Measurements from ENCODE around the gene MACROD2.

The MACROD2 gene

DNA sequence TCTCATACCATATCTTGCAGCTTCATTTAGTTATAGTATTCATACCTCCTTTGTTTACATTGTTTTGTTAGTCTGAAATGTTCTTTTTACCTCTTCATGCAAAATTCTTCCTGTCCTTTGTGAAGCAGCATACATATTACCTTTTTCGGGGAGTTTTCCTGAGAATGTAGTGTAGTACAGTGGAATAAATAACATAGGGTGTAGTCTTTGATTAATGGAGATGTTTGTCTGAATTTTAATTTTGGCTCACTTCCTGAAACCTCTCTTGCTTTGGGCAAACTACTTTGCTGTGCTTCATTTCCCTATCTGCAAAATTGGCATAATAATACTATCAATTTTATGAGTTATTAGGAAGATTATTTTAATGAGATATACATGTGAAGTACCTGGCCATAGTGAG, 5.6 kb downstream of the MACROD2 start:
- no peak overlapping the region for H3K4me3 ChIP-seq (replicated peaks; ENCODE audit: low read depth, low read length)

DNA sequence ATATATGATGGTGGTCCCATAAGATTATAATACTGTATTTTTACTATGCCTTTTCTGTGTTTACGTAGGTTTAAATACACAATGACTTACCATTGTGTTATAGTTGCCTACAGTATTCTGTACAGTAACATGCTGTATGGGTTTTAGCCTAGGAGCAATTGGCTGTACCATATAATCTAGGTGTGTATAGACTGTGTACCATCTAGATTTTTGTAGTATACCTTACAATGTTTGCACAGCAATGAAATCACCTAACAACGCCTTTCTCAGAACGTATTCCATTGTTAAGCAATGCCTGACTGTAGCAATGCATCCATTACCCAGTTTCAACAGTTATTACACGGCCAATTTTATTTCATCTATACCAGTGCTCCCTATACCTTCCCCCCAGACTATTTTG, 10.7 kb downstream of the MACROD2 start:
- H3K27me3 ChIP-seq (replicated peaks; ENCODE audit: control insufficient read depth, insufficient read depth, low read length) = no peaks in the 10 kb centered on the region
- TF ChIP-seq, protein P1, sequence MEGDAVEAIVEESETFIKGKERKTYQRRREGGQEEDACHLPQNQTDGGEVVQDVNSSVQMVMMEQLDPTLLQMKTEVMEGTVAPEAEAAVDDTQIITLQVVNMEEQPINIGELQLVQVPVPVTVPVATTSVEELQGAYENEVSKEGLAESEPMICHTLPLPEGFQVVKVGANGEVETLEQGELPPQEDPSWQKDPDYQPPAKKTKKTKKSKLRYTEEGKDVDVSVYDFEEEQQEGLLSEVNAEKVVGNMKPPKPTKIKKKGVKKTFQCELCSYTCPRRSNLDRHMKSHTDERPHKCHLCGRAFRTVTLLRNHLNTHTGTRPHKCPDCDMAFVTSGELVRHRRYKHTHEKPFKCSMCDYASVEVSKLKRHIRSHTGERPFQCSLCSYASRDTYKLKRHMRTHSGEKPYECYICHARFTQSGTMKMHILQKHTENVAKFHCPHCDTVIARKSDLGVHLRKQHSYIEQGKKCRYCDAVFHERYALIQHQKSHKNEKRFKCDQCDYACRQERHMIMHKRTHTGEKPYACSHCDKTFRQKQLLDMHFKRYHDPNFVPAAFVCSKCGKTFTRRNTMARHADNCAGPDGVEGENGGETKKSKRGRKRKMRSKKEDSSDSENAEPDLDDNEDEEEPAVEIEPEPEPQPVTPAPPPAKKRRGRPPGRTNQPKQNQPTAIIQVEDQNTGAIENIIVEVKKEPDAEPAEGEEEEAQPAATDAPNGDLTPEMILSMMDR (IDR thresholded peaks at IDR 0.05; ENCODE audit: insufficient read depth, low read length, poor library complexity, severe bottlenecking) = no peak
- no peaks in the 10 kb centered on the region for H3K36me3 ChIP-seq (ENCODE audit: control insufficient read depth, insufficient read depth, low read length)
- H3K4me3 ChIP-seq (replicated peaks; ENCODE audit: low read depth, low read length) = no peak overlapping the region
- DNase-seq (ENCODE audit: extremely low read depth, insufficient read length) = no peak

More for the DNA sequence above, 5.6 kb downstream of the MACROD2 start:
- TF ChIP-seq, protein P1 (IDR thresholded peaks at IDR 0.05; ENCODE audit: insufficient read depth, low read length, poor library complexity, severe bottlenecking) = no peak
- H3K36me3 ChIP-seq (ENCODE audit: control insufficient read depth, insufficient read depth, low read length) = no peaks in the 10 kb centered on the region
- H3K27me3 ChIP-seq (replicated peaks; ENCODE audit: control insufficient read depth, insufficient read depth, low read length) = no peaks in the 10 kb centered on the region
- no peak for DNase-seq (ENCODE audit: extremely low read depth, insufficient read length)

DNA sequence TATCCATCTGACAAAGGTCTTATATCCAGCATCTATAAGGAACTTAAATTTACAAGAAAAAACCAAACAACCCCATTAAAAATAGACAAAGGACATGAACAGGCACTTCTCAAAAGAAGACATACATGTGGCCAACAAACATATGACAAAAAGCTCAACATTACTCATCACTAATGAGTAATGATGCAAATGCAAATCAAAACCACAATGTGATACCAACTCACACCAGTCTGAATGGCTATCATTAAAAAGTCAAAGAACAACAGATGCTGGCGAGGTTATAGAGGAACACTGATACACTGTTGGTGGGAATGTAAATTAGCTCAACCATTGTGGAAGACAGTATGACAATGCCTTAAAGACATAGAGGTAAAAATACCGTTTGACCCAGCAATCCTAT, 13.9 kb downstream of the MACROD2 start:
- no peak overlapping the region for H3K4me3 ChIP-seq (replicated peaks; ENCODE audit: low read depth, low read length)
- TF ChIP-seq, protein P1 (IDR thresholded peaks at IDR 0.05; ENCODE audit: insufficient read depth, low read length, poor library complexity, severe bottlenecking) = no peak
- DNase-seq (ENCODE audit: extremely low read depth, insufficient read length) = no peak
- no peaks in the 10 kb centered on the region for H3K27me3 ChIP-seq (replicated peaks; ENCODE audit: control insufficient read depth, insufficient read depth, low read length)
- H3K36me3 ChIP-seq (ENCODE audit: control insufficient read depth, insufficient read depth, low read length) = no peaks in the 10 kb centered on the region

DNA sequence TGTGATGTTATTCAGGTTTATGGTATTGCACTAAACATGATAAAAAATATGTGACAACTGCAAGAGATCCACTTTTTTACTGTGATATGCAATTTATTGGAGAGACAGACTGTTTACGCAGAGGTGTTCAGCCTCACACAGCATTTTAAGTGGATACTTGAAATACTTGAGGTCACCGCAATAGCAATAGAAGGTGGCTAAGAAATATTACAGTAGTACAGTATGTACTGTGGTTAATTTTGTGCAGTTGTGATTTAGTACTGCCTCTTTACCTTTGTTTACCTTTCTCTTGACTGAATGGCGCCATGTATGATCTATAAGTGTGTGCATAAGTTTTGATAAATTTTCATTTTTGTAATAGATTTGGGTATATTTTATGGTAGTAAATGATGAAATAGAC, 17.4 kb downstream of the MACROD2 start:
- no peak overlapping the region for H3K4me3 ChIP-seq (replicated peaks; ENCODE audit: low read depth, low read length)
- DNase-seq (ENCODE audit: extremely low read depth, insufficient read length) = no peak
- TF ChIP-seq, protein P1 (IDR thresholded peaks at IDR 0.05; ENCODE audit: insufficient read depth, low read length, poor library complexity, severe bottlenecking) = no peak
- H3K36me3 ChIP-seq (ENCODE audit: control insufficient read depth, insufficient read depth, low read length) = no peaks in the 10 kb centered on the region
- no peaks in the 10 kb centered on the region for H3K27me3 ChIP-seq (replicated peaks; ENCODE audit: control insufficient read depth, insufficient read depth, low read length)

DNA sequence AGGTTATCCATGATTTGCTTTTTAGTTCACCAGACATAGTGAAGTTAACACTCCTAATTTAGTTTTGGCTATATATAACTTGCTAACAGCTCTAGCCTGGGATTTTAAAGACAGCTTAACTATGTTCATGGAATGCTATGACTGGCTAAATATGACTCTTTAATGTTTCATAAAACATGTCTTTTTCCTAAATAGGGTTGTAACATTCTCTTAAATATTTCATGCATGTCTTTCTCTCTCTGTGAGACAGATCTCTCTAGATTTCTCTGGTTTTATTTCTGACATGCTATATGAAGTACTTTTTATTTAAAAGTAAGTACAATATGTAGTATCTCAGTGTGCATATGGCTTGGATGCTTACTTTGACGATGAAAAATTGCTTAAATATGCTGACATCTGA, 35.7 kb downstream of the MACROD2 start:
- TF ChIP-seq, protein P1 (IDR thresholded peaks at IDR 0.05; ENCODE audit: insufficient read depth, low read length, poor library complexity, severe bottlenecking) = no peak
- H3K27me3 ChIP-seq (replicated peaks; ENCODE audit: control insufficient read depth, insufficient read depth, low read length) = no peaks in the 10 kb centered on the region

DNA sequence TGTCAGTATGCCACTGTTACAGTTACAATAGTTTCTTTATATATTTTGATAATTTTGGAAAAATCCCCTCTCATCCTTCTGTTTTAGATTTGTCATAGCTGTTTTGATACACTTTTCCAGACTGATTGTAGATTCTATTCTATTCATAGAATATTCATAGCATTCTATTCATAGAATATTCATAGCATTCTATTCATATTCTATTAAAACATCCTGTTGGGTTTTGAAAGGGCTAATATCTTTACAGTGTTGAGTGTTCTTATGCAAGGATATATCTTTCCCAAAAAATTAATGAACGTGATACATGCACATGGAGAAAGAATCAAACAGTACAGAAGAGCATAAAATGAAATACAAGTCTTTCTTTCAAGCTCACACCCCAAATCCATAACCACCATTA, 38.0 kb downstream of the MACROD2 start:
- TF ChIP-seq, protein P1 (IDR thresholded peaks at IDR 0.05; ENCODE audit: insufficient read depth, low read length, poor library complexity, severe bottlenecking) = no peak
- H3K27me3 ChIP-seq (replicated peaks; ENCODE audit: control insufficient read depth, insufficient read depth, low read length) = no peaks in the 10 kb centered on the region
- no peak overlapping the region for H3K4me3 ChIP-seq (replicated peaks; ENCODE audit: low read depth, low read length)
- DNase-seq (ENCODE audit: extremely low read depth, insufficient read length) = no peak
- no peaks in the 10 kb centered on the region for H3K36me3 ChIP-seq (ENCODE audit: control insufficient read depth, insufficient read depth, low read length)

More for the DNA sequence above, 35.7 kb downstream of the MACROD2 start:
- H3K36me3 ChIP-seq (ENCODE audit: control insufficient read depth, insufficient read depth, low read length) = no peaks in the 10 kb centered on the region
- no peak overlapping the region for H3K4me3 ChIP-seq (replicated peaks; ENCODE audit: low read depth, low read length)
- DNase-seq (ENCODE audit: extremely low read depth, insufficient read length) = no peak

Measured in GM06990 (cell line).